Retinal pigment epithelial cell (primary cell): ENCODE results near the gene HOXA11.

Experiments used
- DNase-seq: peaks from one replicate; pipeline ENCODE4 v3.0.0-alpha.2; 2010; ENCODE audit warnings: low read depth
- H3K4me3 ChIP-seq: 2 replicates; pipeline ENCODE4 v1.5.1; 2011; ENCODE audit warnings: mild to moderate bottlenecking, low read length, control low read depth, moderate library complexity
- TF ChIP-seq, protein P1 (sequence below): conservative IDR thresholded peaks from 2 replicates; pipeline ENCODE4 v1.5.1; 2011; ENCODE audit warnings: low read depth, low read length, control low read depth, inconsistent platforms

HOXA11 gene

DNA sequence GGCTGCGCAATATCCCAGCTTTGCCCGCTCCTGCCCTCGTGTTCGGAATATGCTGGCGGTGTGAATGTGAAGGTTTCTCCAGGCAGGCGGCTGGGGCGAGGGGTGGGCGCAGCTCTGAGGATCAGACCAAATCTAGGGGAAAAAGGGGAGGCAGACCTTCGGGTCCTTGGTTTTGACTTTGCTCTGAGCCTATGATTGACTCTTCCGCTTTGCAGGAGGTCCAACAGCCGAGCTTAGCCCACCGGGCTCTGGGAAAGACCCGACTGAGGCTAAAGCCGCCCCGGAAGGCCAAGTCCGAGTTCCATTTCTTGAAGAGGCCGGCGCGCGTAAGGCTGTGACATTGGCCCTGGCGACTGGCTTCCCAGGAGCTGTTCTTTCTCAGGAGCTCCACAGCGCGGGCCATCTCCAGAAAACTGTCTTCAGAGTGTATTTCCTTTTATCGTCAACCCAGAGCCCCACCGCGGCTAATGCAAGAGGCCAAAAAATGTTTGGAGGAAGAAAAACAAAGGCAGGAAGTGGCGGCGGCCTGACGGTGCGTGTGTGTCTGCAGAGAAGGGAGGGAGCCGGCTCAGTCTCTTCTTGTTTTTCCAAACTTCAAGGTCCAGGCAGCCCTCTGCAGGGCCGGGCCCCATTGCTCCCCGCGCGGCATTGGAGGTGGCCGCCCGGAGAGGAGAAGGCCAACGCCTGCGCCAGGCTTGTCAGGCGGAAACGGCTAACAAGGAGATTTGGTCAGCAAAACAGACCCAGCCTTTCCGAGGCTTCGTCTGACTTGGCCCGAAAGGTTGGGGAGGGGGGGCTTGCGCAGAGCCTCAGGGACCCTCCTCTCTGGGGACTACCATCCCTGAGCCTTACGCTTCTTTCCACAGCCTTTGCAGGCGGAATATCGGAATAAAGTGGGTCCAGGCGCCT lies 3.6 kb upstream of the HOXA11 start:
- TF ChIP-seq, protein P1, sequence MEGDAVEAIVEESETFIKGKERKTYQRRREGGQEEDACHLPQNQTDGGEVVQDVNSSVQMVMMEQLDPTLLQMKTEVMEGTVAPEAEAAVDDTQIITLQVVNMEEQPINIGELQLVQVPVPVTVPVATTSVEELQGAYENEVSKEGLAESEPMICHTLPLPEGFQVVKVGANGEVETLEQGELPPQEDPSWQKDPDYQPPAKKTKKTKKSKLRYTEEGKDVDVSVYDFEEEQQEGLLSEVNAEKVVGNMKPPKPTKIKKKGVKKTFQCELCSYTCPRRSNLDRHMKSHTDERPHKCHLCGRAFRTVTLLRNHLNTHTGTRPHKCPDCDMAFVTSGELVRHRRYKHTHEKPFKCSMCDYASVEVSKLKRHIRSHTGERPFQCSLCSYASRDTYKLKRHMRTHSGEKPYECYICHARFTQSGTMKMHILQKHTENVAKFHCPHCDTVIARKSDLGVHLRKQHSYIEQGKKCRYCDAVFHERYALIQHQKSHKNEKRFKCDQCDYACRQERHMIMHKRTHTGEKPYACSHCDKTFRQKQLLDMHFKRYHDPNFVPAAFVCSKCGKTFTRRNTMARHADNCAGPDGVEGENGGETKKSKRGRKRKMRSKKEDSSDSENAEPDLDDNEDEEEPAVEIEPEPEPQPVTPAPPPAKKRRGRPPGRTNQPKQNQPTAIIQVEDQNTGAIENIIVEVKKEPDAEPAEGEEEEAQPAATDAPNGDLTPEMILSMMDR: no peak
- no peak for DNase-seq
- H3K4me3 ChIP-seq: no peak overlapping the region

DNA sequence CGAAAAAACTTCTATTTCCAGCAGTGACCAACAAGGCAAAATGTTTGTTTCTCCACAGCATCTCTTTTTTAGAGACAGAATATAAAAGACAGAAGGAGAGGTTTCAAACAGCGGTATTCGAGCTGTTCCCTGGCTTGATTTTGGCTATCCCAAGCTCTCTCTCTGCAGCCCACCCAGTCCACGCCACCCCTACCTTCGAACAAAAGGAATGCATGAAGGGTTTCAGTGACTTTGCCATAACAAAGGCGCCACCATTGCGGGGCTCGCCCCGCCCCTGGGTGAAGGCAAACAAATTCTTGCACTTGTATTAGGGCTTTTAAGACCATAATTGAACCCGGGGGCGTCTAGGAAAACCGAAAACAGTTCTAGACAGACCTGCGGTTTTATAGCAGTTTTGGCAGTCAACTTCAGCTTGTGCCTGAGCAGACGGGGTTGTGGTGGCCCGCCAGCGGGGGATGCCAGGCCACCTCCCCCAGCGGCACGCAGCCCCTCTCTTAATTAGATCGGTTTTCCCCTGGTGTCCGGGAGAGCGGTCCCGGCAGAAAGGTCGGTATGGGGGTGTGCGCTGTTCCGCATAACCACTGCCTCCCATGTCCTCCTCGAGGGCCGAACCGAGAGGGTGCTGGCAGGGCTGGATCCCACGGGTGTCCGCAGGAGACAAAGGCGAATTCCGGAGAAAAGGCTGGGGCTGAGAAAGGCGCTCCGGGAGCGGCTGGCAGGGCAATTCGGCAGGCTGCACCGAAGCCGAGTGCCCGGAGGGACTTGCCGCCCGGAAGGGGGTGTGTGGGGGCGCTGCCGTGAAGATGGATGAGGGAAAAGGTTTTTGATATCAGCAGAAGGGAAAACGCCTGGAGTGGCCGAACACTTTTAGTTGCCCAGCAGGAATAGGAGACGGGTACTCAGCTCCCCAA lies 2.7 kb upstream of the HOXA11 start:
- no peak for DNase-seq

DNA sequence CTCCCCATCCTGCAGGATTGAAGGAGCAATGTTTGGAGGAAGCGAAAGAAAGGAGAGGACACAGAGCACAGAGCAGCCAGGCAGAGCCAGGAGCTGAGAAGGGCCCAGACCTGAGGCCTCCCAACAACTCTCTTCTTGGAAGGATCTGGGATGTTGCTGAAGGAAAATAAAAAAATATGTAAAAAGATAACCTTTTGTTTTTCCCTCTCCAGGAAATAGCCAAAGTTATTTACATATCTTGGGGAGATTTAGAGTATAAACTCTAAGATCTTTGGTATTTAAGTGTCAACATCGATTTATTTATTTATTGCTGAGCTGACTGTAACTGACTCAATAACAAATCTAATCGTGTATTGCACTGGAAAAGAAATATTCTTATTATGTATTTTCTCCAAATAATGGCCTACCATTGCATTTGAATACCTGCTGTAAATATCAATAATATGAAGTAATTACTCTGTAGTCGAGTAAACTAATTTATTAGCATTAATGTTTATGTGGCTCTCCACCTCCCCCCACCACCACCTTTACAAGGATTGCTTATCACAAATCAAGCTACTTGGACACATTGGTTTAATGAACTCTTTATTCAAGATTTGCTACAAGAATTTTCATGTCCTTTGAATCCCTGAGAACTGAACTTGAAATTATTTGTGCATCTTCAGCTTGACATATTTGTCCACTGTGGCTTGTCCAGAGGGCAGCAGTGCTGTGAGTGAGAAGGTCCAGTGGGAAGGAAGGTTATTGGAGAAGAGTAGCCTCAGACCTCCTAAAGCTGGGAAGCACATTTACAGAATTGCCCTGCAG lies 1.8 kb upstream of the HOXA11 start:
- DNase-seq: no peak
- TF ChIP-seq, protein P1: no peak
- H3K4me3 ChIP-seq: no peak overlapping the region

More for the DNA sequence above, 2.7 kb upstream of the HOXA11 start:
- no peak overlapping the region for H3K4me3 ChIP-seq
- TF ChIP-seq, protein P1: no peak

DNA sequence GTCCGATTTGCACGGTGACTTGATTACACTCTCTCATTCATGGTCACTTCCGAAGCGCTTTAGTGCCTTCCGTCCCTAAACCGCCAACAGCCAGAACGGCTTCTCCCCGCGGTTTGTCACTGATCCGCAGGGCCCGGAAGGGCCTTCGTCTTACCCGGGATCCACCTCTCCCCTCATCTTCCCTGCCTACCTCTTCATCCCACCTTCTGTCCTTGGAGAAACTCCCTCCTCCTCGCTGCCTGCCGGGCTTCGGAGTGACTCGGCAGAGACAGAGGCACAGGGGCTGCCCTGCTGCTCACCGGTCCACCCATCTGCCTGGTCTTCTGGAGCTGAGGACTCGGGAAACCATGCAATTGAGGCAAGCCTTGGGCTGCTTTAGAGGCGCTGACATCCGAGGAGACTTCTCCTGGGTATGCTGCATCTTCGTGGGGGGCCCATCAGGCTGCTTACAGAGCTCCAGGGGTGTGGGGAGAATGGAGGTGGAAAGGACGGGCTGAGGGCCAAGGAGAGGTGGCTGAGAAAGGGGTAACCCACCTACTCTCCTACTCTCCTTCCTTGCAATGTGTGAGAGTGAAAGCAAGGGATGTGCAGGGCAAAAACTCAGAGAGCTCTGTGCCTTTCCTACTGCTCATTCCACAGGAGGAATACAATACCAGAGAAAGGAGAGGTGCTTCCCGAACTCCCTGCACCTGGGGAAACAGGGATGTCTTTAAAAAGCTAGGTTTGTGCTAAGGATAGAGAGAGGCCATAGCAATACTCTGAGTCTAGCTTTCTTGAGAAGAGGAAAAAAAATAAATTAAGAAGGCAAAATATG lies 1.0 kb upstream of the HOXA11 start:
- TF ChIP-seq, protein P1: no peak
- no peak for DNase-seq
- H3K4me3 ChIP-seq: no peak overlapping the region

DNA sequence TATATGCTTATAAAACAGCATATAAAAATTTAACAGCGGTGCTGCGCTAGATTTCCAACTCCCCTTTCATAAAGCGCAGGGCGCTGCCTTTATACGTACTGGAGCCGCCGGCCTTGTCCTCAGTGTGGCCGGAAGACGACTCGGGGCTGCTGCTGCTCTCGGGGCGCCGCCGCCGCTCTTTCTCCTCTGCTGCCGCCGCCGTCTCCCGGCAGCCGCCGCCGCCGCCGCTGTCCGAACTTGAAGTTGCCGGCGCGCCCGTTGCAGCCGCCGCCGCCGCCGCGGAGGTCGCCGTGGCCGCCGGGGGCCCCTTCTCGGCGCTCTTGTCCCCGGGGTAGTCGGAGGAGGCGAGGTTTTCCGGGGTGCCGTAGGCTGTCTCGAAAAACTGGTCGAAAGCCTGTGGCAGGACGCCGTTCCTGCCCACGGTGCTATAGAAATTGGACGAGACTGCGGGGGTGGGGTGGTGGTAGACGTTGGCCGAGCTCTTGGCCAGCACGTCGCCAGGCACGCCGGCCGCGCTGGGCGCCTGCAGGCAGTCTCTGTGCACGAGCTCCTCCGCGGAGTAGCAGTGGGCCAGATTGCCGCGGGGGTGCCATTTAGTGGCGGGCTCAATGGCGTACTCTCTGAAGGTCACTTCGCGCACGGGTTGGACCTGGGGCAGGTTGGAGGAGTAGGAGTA lies 557 bp downstream of the HOXA11 start:
- H3K4me3 ChIP-seq: peak overlapping the region; percentile 21
- DNase-seq: no peak

More for the DNA sequence above, 557 bp downstream of the HOXA11 start:
- TF ChIP-seq, protein P1: no peak
